ENCODE measurements around the gene MSI1.

MSI1 gene
- total RNA-seq, result 0 to 0.34 reads per million in 2 donors

- DNase-seq, result no peak
Observed at GRCh38 chr12:120368789-120369602, at the start of gene MSI1. TSS of gene MSI1 (minus strand) at chr12:120369164. CDS start at chr12:120369091, 73 bp downstream.

DNA sequence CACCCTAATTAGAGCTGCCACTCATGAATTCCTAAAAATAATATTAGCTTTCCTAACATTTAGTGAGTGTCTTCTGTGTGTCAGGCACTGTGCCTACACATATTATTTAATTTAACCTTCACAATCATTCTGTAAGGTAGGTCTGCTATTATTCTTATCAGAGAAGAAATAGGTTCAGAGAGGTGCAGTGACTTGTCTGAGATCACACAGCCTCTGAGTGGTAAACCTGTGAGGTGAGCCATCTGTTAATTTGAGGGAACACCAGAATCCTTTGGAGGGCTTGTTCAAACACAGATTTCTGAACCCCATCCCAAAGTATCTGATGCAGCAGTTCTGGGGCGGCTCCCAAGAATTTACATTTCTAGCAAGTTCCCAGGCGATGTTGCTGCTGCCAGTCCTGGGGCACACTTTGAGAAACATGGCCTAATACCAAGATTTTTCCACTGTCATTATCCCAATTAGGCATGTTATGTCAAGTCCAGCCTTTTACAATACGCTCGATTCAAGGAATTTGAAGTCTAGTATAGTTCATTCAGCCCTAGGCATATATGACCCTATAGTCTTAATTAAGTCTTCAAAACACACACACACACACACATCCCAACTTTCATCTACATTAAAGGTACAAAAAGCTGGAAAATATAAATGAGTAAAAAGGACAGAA, 49.1 kb upstream of the MSI1 start:
- no peak for DNase-seq

GRCh38 chr12:120416490-120417216, 47.7 kb upstream of the MSI1 start:
- DNase-seq, result no peak

- no peak for DNase-seq
Observed at GRCh38 chr12:120413901-120414695, 45.1 kb upstream of the MSI1 start.

- DNase-seq, result no peak
Observed at GRCh38 chr12:120412421-120412820, 43.5 kb upstream of the MSI1 start.

DNA sequence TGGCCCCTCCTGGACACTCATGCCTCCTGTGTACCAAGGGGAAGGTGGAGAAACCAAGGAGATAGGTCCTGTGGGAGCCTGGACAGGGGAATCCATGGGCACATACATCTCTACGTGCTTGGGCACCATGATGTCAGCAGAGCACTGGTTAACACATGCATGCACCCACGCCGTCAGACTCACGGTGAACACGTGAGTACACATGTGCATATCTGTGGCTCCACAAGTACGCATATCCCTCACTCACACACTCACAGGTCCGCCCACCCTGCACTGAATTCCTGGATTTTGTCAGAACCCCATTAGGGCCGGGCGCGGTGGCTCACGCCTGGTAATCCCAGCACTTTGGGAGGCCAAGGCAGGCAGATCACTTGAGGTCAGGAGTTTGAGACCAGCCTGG, 39.8 kb upstream of the MSI1 start:
- DNase-seq, result no peak

DNA sequence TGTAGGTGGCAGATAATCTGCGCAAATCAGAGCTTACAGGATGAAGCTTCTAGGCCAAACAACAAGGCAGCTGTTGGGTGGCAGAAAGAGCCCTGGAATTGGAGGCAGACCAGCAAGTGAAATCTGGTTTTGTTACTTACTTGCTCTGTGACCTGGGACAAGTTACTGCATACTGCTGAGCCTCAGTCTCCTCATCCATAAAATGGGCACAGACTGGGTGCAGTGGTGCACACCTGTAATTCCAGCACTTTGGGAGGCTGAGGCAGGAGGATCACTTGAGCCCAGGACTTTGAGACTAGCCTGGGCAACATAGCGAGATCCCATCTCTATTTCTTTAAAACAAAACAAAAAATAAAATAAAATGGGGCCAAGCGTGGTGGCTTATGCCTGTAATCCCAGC, 37.6 kb upstream of the MSI1 start:
- no peak for DNase-seq

DNA sequence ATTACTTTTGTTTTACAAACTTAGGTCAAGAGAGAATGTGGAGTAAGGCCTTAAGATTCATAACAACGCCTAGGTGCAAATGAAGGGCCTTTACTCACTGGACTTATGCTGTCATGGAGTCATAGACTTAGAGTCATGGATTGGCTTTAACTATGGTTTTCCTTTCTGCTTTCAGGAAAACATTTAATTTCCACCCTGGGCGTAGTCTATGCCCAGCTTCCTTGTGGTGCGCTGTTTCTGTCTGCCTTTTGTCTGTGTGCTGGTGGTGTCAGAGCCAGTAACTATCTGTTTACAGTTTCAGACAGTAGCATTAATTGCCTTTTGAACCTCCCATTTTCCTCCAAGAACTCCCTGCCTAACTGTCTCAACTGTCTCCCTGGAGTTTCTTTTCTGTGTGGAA, 37.1 kb upstream of the MSI1 start:
- DNase-seq, result no peak

DNA sequence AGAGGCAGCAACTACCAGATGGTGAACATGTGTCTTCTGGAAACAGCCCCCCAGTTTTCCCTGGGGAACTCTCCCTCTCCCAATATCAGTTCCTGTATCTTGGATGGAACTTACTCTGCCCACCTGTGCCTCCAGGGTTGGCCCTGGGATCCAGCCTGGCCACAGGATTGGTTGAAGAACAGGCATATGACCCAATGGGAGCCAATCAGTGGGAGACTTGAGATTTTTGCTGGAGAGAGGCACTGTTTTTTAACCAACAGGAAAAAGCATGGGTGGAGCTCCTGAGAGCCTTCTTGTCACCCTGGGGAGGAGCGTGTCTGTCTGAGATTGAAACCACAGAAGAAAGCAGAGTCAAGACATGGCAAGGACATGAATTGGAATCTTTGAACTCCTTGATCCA, 35.3 kb upstream of the MSI1 start:
- DNase-seq, result peak in 1 of 5 experiments; percentile 18

DNA sequence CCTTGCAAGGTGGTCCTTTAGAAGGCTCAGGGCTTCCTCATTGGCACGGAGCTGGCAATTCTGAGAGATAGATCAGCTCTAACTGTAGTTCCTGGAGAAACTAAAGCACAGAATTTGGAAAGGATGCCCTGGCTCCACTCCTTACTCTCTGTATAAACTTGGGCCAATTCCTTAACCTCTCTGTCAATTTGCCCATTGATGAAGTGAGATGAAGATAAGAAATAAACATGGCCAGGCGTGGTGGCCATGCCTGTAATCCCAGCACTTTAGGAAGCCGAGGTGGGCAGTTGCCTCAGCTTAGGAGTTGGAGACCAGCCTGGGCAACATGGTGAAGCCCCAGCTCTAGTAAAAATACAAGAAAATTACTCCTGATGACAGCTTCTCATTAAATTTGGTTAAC, 34.9 kb upstream of the MSI1 start:
- no peak for DNase-seq

DNA sequence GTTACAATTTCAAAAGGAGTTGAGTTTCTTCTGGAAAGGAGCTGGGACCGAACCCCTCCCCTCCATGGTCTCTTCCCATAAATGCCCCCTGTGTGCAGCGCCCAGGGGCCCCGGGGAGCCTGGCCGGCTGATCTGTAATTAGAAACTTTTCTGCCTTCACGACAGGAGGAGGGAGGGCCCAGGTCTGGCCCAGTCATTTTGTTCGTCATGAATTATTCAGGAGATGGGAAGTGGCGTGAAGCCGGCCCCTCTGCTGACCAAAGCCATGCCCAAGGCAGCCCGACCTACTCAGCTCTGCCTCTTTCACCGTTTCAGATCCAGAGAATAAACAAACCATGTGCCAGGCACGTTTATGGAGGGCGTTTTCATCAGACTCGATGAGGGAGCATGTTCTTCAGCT, 33.3 kb upstream of the MSI1 start:
- DNase-seq, result no peak

GRCh38 chr12:120399531-120399930, 30.6 kb upstream of the MSI1 start:
- DNase-seq, result no peak

DNA sequence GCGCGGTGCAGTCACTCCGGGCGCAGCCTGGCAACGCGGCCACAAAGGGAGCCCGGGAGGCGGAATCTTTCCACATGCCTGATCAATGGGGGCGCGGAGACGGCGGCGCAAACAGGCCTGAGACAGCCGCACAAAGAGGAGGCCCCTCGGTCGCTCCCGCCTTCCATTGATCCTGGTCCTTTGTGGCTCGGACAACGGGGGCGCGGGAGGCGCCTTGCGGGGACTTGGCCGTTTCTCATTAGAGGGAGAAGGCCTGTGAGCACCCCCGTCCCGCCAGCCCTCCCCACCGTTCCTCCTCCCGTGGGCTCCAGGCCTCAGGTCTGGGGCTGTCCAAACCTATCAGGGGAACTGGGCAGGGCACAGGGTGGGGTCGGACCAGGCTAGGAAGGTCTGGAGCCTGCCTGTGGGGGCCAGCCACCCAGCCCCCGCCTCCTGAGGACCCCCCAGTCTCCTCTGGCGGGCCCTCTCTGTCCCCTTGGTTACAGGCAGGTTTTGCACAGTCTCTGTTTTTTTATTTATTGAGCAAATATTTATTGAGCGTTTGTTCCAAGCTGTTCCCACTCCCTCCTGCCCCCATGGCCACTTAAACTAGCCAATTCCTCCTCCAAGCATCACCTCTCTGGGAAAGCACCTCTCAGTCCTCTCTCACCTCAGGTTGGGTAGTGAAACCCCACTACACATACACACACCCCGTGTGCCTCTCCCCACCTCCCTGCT, 29.0 kb upstream of the MSI1 start:
- no peak for DNase-seq

DNA sequence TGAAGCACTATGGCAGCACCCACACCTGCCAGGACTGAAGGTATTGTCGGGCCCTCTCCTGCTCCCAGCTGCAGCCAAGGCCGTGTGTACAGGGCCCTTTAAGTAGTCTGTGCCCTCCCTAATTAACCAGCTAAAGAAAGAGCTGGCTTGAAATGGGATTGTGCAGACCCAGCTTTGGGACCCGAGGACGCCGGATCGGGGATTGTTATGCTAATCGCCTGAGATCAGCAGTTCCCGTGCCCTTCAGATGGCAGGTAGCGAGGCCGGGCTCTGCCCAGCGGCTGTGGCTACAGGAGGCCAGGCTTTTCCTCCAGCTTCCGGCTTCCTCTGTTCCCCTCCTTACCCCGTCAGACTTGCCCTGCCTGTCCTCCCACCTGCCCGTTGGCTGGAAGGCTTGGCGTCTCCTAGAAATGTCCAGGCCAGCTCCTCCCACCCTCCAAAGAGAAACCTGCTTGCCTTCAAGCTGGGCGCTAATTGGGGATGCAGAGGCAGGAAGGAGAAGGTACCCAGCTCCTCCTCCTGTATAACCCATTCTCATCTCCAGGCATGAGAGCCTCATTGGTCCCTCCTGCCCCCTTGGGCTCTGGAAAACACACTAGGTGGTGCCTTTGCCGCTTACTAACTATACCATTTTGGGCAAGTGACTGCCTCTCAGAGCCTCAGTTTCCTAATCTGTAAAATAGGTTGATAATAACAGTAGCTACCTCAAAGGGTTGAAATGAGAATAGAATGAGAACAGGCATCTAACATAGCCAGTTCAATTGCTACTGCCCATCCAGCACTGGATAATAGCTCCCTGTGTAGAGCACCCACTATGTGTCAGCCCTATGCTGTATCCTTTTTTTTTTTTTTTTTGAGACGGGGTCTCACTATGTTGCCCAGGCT, 25.8 kb upstream of the MSI1 start:
- no peak for DNase-seq

DNA sequence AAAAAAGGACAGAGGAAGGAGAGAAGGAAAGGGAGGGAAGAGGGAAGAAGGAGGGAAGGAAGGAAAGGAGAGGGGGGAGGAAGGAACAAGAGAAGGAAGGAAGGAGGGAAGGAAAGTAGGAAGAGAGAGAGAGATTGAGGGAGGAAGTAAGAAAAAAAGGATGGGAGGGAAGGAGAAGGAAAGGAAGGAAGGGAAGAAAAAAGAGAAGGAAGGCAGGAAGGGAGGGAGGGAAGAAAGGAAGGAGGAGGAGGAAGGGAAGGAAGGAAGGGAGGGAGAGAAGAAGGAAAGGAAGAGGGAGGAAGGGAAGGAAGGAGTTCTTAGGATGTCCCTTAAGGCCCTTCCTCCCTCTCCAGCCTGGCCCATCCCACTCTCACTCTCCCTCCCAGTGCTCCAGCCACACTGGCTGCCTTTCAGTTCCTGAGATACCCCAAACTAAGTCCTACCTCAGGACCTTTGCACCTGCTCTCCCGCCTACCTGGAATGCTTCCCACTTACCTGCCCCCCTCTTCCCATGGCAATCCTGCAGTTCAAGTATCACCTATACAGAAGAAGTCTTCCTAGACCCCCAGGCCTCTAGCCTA, 21.7 kb upstream of the MSI1 start:
- no peak for DNase-seq

GRCh38 chr12:120388691-120389481, 19.9 kb upstream of the MSI1 start:
- no peak for DNase-seq

- no peak for DNase-seq
Observed at GRCh38 chr12:120381752-120382419, 12.9 kb upstream of the MSI1 start.

DNA sequence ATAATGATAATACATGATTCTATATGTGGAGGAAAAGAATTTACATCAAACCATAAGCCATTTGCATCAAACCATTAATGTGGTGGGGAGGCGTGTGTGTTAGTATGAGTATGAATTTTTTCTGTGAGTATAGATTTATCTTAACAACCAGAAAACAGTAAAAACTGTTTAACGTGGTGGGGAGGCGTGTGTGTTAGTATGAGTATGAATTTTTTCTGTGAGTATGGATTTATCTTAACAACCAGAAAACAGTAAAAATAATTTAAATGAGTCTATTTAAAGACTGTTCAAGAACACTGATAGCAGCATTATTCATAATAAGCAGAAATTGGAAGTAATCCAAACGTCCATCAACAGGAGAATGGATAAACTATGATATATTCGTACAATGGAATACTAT, 9.1 kb upstream of the MSI1 start:
- no peak for DNase-seq

GRCh38 chr12:120377611-120378010, 8.6 kb upstream of the MSI1 start:
- DNase-seq, result no peak
